GM12864 (cell line): ENCODE data around the gene BCL7C.
"Not testable (repeated sequence)": the region's sequence is repeated elsewhere in the genome, so short reads cannot be mapped to it uniquely, and the experiment has no call there.

Experiments used
- DNase-seq: peaks from one replicate; pipeline ENCODE4 v3.0.0-alpha.2; 2011; ENCODE audit warnings: low read depth
- H3K4me3 ChIP-seq: 2 replicates; pipeline ENCODE4 v1.5.1; 2011; ENCODE audit warnings: mild to moderate bottlenecking, low read depth, low read length, control low read depth
- TF ChIP-seq, protein P1 (sequence below): IDR thresholded peaks from 2 replicates; pipeline ENCODE4 v1.5.1; 2011; ENCODE audit warnings: low read depth, mild to moderate bottlenecking, moderate library complexity, low read length, control low read depth, inconsistent platforms; ENCODE audit errors: missing control alignments

The BCL7C gene

DNA sequence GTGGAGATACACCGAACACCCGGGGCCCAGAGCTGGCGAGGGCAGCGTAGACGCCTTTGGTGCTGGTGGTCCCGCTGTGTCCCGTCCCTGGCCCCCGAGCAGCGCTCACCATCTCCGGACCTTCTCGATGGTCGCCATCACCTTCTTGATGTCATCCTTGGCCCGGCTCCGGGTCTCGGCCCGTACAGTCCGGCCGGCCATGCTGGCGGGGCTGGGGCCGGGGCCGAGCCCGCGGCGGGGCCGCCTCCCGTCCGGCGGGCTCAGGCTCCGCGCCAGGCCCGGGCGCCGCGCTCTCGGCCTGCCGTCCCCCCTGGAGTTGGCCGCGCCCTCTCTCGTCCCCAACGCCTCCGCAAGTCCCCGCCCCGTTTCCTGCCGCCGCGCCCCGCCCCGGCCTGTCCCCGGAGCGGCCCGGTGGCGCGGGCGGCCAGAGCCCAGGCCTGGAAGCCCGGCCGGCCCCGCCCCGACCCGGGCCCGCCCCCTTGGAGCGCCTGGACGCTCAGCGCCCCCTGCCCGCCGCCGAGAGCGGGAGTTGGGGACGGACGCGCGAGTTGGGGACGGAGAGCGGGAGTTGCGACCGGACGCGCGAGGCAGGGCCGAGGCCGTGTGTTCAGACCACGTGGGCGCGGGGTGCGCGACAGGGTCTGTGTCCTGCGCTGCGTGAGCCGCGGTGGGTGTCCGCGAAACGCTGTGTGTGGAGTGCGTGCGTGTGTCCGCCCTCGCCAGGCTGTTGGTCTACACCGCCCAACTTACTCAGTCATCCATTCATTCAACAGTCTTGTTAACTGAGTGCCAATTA lies at the start of gene BCL7C:
TSS of gene BCL7C (minus strand) at position 334 of the 796 bp plus-strand sequence. CDS start at position 201, 133 bp downstream.
- DNase-seq, result no peak
- H3K4me3 ChIP-seq, result peak within 1 kb of the TSS; percentile 74
- TF ChIP-seq, protein P1, sequence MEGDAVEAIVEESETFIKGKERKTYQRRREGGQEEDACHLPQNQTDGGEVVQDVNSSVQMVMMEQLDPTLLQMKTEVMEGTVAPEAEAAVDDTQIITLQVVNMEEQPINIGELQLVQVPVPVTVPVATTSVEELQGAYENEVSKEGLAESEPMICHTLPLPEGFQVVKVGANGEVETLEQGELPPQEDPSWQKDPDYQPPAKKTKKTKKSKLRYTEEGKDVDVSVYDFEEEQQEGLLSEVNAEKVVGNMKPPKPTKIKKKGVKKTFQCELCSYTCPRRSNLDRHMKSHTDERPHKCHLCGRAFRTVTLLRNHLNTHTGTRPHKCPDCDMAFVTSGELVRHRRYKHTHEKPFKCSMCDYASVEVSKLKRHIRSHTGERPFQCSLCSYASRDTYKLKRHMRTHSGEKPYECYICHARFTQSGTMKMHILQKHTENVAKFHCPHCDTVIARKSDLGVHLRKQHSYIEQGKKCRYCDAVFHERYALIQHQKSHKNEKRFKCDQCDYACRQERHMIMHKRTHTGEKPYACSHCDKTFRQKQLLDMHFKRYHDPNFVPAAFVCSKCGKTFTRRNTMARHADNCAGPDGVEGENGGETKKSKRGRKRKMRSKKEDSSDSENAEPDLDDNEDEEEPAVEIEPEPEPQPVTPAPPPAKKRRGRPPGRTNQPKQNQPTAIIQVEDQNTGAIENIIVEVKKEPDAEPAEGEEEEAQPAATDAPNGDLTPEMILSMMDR, result peak; percentile 21

DNA sequence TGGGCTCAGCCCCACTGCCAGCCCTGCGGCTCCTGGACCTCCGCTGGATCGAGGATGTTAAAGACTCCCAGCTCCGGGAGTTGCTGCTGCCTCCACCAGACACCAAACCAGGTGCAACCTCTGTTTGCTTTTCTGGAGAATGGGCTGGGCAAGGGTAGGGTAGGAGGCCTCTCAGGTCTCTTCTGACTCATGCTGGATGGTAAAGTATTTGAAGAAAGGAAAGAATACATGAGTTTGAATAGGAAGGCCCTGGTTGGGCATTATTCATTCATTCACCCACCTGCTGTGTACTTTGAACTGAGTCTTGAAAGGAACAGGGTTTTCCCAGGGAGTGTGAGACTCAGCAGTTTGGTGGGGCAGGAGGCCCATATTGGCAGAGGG lies 48.5 kb upstream of the BCL7C start:
- TF ChIP-seq, protein P1, result no peak
- no peak overlapping the region for H3K4me3 ChIP-seq
- DNase-seq, result no peak

DNA sequence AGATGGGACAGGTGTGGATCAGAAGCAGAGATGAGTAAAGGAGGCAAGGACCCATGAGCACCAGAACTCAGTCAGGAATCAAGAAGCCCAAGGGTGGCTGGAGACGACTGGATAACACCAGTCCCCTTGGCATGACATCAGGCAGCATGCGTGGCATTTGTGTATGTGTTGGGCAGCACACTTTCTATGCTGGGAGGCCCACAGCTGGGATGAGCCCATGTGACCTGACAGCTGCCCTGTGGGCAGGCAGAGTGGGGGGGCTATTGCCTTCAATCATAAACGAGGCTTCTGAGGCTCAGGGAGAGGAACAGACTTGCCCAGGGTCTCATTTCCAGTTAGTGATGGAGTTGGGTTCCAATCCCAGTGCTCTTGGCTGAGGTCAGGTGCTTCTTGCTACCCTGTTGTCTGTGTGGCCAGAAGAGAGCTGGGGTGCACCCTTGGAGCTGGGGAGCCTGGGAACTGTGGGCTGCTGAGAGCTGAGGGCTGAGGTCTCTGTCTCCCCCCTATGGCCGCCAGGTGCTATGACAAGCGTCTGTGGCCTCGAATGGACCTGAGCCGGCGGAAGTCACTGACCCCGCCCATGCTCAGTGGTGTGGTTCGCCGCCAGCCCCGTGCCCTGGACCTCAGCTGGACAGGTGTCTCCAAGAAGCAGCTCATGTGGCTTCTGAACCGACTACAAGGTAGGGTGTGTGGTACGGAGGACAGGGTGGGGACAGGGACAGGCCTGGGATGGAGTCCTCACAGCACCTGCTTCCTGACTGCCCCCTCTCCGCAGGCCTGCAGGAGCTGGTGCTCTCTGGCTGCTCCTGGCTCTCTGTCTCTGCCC lies 47.9 kb upstream of the BCL7C start:
- no peak for DNase-seq
- no peak overlapping the region for H3K4me3 ChIP-seq
- TF ChIP-seq, protein P1, result peak; percentile 98

- DNase-seq, H3K4me3 ChIP-seq: not testable (repeated sequence)
Measured at GRCh38 chr16:30939571-30939970, 45.7 kb upstream of the BCL7C start.

DNA sequence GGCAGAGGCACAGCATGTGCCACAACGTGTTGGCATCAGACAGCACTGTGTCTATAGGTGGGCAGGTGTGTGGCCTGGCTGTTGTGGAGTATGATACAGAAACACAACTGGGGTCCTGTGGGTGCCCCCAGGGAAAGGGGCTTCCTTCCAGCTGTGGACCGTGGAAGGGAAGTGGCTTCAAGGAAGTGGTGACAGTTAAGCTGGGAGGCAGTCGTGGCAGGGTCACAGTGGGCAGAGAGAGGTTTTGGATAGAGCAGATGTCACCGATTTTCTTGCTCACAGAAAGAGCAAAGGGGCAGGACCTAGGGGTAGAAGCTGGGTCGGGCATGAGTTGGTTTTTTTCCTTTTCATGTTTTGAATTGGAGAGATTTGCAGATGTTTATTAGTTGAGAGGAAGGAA lies 43.8 kb upstream of the BCL7C start:
- no peak overlapping the region for H3K4me3 ChIP-seq
- DNase-seq, result no peak
- TF ChIP-seq, protein P1, result no peak

DNA sequence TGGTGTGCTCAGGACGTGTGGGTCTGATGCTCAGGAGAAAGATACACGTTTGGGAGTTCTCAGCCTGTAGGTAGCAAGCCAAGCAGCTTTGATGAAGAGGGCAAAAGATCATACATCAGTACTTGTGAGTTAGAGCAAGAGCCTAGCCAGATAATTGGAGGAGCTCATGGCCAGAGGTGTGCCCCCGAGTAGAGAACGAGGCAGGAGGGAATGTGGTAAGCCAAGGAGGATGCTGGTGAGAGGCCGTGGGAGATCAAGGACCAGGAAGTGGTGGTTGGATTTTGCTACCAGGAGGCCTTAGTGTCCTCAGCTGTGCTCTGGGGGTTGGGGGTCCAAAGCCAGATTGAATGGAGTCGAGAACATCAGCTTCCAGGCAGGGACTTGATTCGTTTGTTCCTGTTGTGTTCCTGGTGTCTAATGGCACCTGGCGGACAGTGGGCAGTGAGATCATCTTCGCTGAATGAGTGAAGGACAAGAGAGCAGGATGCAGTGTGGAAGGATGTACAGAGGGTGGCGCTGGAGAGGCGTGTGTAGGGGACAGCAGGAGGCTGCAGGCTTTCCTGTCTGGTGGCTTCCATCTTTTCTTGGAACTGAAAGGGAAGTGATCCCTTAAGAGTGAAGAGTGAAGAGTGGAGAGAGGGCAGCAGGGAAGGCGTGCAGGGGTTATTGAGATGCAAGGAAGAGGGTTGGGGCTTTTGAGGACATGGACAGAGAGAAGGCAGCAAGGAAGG lies 41.1 kb upstream of the BCL7C start:
- no peak overlapping the region for H3K4me3 ChIP-seq
- no peak for DNase-seq
- TF ChIP-seq, protein P1, result peak; percentile 68

GRCh38 chr16:30931068-30931650 lies 37.3 kb upstream of the BCL7C start:
- no peak for DNase-seq
- TF ChIP-seq, protein P1, result no peak
- H3K4me3 ChIP-seq, result no peak overlapping the region
